AG09319 (cell line): Measurements from ENCODE around the gene P4HTM.

Experiments
- DNase-seq: peaks from one replicate; pipeline ENCODE4 v3.0.0-alpha.2; 2010; ENCODE audit warnings: low read depth; ENCODE audit errors: extremely low read depth
- TF ChIP-seq, protein P1 (sequence below): IDR thresholded peaks from 2 replicates; pipeline ENCODE4 v1.5.1; 2011; ENCODE audit warnings: low read depth, mild to moderate bottlenecking, inconsistent platforms, low read length, moderate library complexity

P4HTM gene

DNA sequence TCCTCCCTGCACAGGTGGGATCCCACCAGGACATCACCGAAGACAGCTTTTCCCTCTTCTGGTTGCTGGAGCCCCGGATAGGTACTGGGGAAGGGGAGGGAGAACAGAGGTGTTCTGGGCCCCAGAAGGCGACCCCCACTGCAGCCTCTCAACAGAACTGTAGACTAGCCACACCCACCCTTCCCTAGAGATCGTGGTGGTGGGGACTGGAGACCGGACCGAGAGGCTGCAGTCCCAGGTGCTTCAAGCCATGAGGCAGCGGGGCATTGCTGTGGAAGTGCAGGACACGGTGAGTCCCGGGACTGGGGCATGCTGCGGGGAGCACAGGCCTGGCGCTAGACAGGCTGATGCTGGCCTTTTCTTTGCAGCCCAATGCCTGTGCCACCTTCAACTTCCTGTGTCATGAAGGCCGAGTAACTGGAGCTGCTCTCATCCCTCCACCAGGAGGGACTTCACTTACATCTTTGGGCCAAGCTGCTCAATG lies 32.7 kb downstream of the P4HTM start:
- TF ChIP-seq, protein P1, sequence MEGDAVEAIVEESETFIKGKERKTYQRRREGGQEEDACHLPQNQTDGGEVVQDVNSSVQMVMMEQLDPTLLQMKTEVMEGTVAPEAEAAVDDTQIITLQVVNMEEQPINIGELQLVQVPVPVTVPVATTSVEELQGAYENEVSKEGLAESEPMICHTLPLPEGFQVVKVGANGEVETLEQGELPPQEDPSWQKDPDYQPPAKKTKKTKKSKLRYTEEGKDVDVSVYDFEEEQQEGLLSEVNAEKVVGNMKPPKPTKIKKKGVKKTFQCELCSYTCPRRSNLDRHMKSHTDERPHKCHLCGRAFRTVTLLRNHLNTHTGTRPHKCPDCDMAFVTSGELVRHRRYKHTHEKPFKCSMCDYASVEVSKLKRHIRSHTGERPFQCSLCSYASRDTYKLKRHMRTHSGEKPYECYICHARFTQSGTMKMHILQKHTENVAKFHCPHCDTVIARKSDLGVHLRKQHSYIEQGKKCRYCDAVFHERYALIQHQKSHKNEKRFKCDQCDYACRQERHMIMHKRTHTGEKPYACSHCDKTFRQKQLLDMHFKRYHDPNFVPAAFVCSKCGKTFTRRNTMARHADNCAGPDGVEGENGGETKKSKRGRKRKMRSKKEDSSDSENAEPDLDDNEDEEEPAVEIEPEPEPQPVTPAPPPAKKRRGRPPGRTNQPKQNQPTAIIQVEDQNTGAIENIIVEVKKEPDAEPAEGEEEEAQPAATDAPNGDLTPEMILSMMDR = no peak
- DNase-seq = no peak

DNA sequence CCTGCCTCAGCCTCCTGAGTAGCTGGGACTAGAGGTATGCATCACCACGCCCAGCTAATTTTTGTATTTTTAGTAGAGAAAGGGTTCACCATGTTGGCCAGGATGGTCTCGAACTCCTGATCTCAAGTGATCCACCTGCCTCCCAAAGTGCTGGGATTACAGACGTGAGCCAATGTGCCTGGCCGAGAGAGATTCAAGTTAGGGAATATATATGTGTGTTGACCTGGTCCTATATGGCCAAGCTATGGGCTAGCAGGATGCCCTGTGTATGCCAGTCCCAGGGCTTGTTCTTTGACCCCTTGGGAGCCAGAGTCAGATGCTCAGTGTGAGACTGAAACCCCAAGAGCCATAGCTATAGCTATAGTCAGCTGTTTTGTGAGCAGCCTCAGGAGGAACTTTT lies 33.7 kb downstream of the P4HTM start:
- TF ChIP-seq, protein P1 = no peak

DNA sequence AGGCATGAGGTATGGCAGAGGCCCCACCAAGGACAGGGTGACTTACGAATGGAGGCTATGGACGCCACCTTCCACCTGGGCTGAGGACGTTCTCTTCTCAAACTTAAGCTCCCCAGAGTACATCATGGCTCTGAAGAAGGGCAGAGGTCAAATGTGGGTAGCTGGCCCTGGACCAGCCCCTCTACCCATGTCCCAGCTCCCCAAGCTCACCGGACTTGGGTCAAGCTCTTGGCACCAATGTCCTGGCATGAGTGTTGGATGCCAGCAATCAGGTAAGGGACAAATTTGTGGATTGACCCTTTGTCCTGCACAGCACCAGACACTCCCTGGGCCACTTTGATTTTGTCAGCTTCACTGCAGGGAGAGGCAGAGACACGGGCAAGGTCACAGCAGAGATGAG lies 34.4 kb downstream of the P4HTM start:
- TF ChIP-seq, protein P1 = no peak
- no peak for DNase-seq

More for the DNA sequence above, 33.7 kb downstream of the P4HTM start:
- no peak for DNase-seq

DNA sequence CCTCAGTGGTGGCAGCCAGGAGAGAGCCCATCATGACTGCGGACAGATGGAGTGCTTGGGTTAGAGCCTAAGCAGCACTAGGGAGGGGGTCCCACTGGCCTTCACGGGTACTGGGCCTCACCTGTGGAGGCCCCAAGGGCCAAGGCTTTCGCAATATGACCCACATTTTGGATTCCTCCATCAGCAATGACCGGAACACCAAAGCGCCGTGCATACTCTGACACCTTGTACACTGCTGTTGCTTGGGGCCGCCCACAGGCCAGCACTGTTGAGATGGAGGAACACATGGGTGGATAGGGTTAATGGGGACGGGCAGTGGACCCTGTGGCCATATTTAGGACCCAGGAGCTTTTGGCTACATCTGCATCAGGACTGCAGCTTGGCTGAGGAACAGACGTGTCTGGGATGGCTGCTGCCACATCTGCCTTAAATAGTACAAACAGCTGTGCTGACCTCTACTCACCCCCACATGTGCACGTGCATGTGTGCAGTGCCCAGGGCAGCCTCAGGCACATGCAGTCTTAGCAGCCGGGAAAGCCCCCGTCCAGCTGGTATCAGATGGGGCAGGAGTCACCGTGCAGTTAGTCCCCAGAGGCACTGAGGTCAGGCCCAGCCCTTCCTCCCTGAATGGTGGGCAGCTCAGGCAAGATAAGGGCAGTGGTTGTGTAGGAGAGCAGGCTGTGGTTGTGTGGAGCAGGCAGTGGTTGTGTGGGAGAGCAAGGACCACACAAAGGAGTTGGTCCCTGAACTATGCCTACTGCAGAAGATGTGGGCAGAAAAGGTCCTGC lies 35.2 kb downstream of the P4HTM start:
- DNase-seq = no peak
- TF ChIP-seq, protein P1 = no peak

DNA sequence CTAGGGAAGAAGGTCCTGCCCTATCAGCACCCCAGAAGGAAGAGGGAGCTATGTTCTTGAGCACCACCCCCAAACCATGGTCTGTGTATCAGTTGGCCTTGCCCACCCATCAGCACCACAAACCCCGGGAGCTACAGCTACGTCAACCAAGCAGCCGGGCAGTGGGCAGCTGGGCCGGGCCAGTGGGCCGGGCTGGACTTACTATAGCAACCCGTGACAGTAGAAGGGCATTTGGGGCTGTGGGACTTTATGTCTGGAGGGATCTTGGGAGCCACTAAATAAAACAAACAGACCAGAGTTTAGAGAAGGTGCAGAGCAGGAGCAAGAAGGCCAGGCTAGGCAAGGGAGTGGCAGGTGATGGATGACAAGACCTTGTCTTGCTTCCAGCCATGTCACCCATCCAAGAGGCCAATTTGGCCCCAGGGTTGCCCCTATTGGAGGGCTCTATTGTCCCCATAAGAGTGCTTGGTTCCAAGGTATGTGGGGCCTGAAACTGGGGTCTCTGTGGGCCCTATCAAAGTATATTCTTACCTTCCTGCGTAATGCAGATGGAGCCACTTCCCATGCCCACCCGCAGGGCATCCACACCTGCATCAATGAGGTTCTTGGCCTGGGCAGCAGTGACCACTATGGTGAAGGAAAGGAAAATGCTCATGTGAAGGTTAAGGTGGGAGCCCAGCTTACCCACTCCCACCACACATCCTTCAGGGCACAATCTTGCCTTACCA lies 35.9 kb downstream of the P4HTM start:
- DNase-seq = no peak
- TF ChIP-seq, protein P1 = no peak

DNA sequence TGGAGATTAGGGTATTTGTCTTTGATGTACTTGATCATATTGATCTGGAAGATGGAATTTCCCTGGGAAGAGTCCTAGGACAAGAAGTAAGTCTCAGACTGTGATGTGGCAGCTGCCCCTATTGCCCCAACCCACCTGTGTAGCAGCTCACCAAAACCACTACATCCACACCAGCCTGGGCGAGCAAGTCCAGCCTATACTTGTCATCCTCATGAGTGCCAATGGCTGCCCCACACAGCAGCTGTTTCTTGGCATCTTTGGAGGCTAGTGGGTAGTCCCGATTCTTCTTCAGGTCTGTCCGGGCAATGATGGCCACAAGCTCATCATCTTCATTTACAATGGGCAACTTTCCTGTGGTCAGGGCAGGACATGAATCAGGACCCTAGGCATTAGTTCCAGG lies 36.5 kb downstream of the P4HTM start:
- TF ChIP-seq, protein P1 = no peak
- DNase-seq = no peak

DNA sequence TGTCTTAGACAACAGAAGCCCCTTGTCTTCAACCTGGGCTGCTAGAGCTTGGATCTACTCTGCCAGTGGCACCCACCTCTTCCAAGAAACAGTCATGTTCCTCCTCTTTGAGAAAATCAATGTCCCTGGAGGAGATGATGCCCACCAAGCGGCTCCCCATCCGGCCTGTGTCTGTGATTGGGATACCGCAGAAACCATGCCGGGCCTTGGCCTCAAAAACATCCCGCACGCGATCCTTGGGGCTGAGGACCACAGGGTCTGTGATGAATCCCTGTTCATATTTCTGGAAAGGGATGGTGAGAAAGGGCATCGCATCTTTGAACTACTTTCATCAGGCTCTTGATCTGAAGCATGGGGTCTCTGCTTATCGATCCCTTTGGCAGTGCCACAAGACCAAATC lies 37.6 kb downstream of the P4HTM start:
- TF ChIP-seq, protein P1 = no peak

More for the DNA sequence above, 37.6 kb downstream of the P4HTM start:
- DNase-seq = no peak
